ENCODE measurements around the gene MYLK. TPM values are rescaled to one million over a fixed set of nuclear protein-coding genes. Genes with fewer than 3 reads are reported as not detected.

MYLK gene
- total and polyA plus RNA-seq, 4 donors, result 17.1 to 158 (median 41.9) TPM

DNA sequence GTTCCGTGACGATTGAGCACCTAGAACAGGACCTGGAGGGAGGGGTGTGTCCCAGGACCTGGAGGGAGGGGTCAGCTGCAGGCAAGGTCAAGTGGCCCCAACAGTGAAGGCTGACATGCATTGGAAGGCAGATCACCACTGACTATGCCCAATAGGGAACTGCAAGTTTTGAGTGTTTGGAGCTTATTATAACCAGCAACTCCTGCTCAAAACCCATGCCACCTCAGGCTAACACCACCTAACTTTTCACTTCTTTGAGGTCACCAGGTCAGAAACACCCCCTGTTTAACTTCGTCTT is 93.1 kb downstream of the MYLK start:
- TF ChIP-seq RXRA (IDR thresholded peaks at IDR 0.05), result no peak
- no peak for TF ChIP-seq SP1 (IDR thresholded peaks at IDR 0.05)
- TF ChIP-seq RAD21 (IDR thresholded peaks at IDR 0.05), result no peak
- TF ChIP-seq FOXA2 (IDR thresholded peaks at IDR 0.05), result no peak
- no peak for TF ChIP-seq JUND (IDR thresholded peaks at IDR 0.05)
- TF ChIP-seq, protein P1, sequence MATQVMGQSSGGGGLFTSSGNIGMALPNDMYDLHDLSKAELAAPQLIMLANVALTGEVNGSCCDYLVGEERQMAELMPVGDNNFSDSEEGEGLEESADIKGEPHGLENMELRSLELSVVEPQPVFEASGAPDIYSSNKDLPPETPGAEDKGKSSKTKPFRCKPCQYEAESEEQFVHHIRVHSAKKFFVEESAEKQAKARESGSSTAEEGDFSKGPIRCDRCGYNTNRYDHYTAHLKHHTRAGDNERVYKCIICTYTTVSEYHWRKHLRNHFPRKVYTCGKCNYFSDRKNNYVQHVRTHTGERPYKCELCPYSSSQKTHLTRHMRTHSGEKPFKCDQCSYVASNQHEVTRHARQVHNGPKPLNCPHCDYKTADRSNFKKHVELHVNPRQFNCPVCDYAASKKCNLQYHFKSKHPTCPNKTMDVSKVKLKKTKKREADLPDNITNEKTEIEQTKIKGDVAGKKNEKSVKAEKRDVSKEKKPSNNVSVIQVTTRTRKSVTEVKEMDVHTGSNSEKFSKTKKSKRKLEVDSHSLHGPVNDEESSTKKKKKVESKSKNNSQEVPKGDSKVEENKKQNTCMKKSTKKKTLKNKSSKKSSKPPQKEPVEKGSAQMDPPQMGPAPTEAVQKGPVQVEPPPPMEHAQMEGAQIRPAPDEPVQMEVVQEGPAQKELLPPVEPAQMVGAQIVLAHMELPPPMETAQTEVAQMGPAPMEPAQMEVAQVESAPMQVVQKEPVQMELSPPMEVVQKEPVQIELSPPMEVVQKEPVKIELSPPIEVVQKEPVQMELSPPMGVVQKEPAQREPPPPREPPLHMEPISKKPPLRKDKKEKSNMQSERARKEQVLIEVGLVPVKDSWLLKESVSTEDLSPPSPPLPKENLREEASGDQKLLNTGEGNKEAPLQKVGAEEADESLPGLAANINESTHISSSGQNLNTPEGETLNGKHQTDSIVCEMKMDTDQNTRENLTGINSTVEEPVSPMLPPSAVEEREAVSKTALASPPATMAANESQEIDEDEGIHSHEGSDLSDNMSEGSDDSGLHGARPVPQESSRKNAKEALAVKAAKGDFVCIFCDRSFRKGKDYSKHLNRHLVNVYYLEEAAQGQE (IDR thresholded peaks at IDR 0.05), result no peak
- no peak for TF ChIP-seq YY1 (IDR thresholded peaks at IDR 0.05)
- no peak for TF ChIP-seq CTCF (IDR thresholded peaks at IDR 0.05; ENCODE audit: low read depth, low read length, missing input control)
- TF ChIP-seq, protein P2, sequence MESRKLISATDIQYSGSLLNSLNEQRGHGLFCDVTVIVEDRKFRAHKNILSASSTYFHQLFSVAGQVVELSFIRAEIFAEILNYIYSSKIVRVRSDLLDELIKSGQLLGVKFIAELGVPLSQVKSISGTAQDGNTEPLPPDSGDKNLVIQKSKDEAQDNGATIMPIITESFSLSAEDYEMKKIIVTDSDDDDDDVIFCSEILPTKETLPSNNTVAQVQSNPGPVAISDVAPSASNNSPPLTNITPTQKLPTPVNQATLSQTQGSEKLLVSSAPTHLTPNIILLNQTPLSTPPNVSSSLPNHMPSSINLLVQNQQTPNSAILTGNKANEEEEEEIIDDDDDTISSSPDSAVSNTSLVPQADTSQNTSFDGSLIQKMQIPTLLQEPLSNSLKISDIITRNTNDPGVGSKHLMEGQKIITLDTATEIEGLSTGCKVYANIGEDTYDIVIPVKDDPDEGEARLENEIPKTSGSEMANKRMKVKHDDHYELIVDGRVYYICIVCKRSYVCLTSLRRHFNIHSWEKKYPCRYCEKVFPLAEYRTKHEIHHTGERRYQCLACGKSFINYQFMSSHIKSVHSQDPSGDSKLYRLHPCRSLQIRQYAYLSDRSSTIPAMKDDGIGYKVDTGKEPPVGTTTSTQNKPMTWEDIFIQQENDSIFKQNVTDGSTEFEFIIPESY (IDR thresholded peaks at IDR 0.05), result no peak
- TF ChIP-seq, protein P3, sequence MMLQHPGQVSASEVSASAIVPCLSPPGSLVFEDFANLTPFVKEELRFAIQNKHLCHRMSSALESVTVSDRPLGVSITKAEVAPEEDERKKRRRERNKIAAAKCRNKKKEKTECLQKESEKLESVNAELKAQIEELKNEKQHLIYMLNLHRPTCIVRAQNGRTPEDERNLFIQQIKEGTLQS (IDR thresholded peaks at IDR 0.05), result no peak
- TF ChIP-seq NR2F2 (IDR thresholded peaks at IDR 0.05), result no peak
- TF ChIP-seq FOXA1 (IDR thresholded peaks at IDR 0.05), result no peak
- Histone ChIP-seq H3K9me3 (ENCODE audit: control insufficient read depth in 4 of 4, low read length in 3 of 4) (no peaks in the 10 kb centered on the region), H3K27me3 (ENCODE audit: control insufficient read depth in 4 of 4, insufficient read depth in 4 of 4, low read length in 3 of 4) (no peaks in the 10 kb centered on the region), H3K4me3 (ENCODE audit: low read depth in 1 of 3, low read length in 3 of 3) (no peak overlapping the region), H3K27ac (ENCODE audit: low read depth in 1 of 2, low read length in 2 of 2) (no peak overlapping the region), H3K9ac (ENCODE audit: low read depth in 1 of 2, low read length in 2 of 2) (no peak overlapping the region), H3K4me1 (ENCODE audit: control insufficient read depth in 4 of 4, insufficient read depth in 4 of 4, low read length in 3 of 4) (peaks cover 2 to 7% (median 4%) of the 10 kb centered on the region in 4 donors), H3K36me3 (ENCODE audit: control insufficient read depth in 4 of 4, insufficient read depth in 3 of 4, low read depth in 1 of 4, low read length in 3 of 4) (peaks cover 0 to 28% (median 9%) of the 10 kb centered on the region in 4 donors)
- WGBS, result 95% methylated on average over 3 of the region's 3 CpGs
- DNase-seq (ENCODE audit: low spot score), result no peak

DNA sequence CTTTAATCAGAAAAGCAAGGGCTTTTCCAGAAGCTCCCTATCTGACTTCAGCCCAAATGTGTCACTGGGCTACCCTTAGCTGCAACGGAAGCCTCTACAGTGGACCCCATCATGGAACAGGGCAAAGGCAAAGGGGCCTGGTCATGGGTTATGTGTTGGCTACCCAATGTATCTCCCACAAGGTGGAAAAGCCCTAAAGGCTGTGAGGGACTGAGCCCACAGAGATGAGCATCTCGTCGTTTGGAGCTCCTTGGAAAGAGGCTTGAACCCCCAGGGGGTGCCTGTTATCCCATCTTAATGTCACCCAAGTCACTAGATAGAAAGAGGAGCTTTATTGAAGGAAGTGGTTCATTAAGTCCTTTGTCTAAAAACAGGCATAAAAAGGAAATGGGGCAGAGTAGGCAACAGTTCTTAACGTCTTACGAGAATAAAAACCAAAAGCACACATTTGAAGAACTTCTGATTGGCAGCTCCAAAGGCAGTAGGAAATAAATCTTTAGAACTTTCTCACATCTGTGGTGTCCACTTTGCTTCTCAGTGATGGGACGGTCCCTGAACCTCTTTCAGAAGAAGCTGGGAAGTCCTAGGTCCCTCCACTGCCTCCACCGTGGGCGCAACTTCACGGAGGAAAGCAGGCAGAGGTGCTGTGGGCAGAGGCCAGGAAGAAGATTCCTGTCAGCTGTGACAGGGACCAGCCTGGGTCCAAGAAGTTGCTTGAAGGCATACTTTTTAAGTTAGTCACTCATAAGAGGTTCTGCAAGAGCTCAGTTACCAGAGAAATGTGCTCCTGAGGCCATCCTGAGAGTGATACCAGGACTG is 93.7 kb downstream of the MYLK start:
- H3K4me3 ChIP-seq (ENCODE audit: low read depth in 1 of 3, low read length in 3 of 3), result no peak overlapping the region
- no peak overlapping the region for H3K27ac ChIP-seq (ENCODE audit: low read depth in 1 of 2, low read length in 2 of 2)
- H3K27me3 ChIP-seq (ENCODE audit: control insufficient read depth in 4 of 4, insufficient read depth in 4 of 4, low read length in 3 of 4), result no peaks in the 10 kb centered on the region
- H3K36me3 ChIP-seq (ENCODE audit: control insufficient read depth in 4 of 4, insufficient read depth in 3 of 4, low read depth in 1 of 4, low read length in 3 of 4), result peaks cover 0 to 28% (median 9%) of the 10 kb centered on the region in 4 donors
- peaks cover under 1 to 5% (median 2%) of the 10 kb centered on the region in 4 donors for H3K4me1 ChIP-seq (ENCODE audit: control insufficient read depth in 4 of 4, insufficient read depth in 4 of 4, low read length in 3 of 4)
- no peak for DNase-seq (ENCODE audit: low spot score)
- 95% methylated on average over 9 of the region's 9 CpGs for WGBS
- no peaks in the 10 kb centered on the region for H3K9me3 ChIP-seq (ENCODE audit: control insufficient read depth in 4 of 4, low read length in 3 of 4)
- no peak overlapping the region for H3K9ac ChIP-seq (ENCODE audit: low read depth in 1 of 2, low read length in 2 of 2)
- TF ChIP-seq, protein P4, sequence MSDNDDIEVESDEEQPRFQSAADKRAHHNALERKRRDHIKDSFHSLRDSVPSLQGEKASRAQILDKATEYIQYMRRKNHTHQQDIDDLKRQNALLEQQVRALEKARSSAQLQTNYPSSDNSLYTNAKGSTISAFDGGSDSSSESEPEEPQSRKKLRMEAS (IDR thresholded peaks at IDR 0.05), result no peak
- TF ChIP-seq FOXA2 (IDR thresholded peaks at IDR 0.05) (no peak), HNF4G (IDR thresholded peaks at IDR 0.05) (no peak), RAD21 (IDR thresholded peaks at IDR 0.05) (no peak), CTCF (IDR thresholded peaks at IDR 0.05; ENCODE audit: low read depth, low read length, missing input control) (no peak), SP1 (IDR thresholded peaks at IDR 0.05) (no peak)
- TF ChIP-seq, protein P3 (IDR thresholded peaks at IDR 0.05), result no peak
- TF ChIP-seq, protein P1 (IDR thresholded peaks at IDR 0.05), result no peak

Data from liver (tissue), 9 donors.